Measurements from ENCODE around the gene SRPX.
A peak's percentile ranks its signal among the peaks of the same experiment; 100 is the strongest.

- TF ChIP-seq JUNB (IDR thresholded peaks at IDR 0.05): no peak
- TF ChIP-seq TAF1 (IDR thresholded peaks at IDR 0.05; ENCODE audit: borderline replicate concordance, low read depth, low read length): no peak
- TF ChIP-seq, protein P1, sequence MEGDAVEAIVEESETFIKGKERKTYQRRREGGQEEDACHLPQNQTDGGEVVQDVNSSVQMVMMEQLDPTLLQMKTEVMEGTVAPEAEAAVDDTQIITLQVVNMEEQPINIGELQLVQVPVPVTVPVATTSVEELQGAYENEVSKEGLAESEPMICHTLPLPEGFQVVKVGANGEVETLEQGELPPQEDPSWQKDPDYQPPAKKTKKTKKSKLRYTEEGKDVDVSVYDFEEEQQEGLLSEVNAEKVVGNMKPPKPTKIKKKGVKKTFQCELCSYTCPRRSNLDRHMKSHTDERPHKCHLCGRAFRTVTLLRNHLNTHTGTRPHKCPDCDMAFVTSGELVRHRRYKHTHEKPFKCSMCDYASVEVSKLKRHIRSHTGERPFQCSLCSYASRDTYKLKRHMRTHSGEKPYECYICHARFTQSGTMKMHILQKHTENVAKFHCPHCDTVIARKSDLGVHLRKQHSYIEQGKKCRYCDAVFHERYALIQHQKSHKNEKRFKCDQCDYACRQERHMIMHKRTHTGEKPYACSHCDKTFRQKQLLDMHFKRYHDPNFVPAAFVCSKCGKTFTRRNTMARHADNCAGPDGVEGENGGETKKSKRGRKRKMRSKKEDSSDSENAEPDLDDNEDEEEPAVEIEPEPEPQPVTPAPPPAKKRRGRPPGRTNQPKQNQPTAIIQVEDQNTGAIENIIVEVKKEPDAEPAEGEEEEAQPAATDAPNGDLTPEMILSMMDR (IDR thresholded peaks at IDR 0.05 in 2 of 3, conservative IDR thresholded peaks at IDR 0.05 in 1 of 3; ENCODE audit: control insufficient read depth in 2 of 3, extremely low read depth in 1 of 3, insufficient read depth in 1 of 3, low read depth in 3 of 3, low read length in 3 of 3): peak; percentile 34 to 52 (median 45); a peak in 3 of 6 replicates
- peak; percentile 80; the same call in 1 of the 2 replicates for TF ChIP-seq SMC3 (IDR thresholded peaks at IDR 0.05; ENCODE audit: borderline replicate concordance, low read length)
- TF ChIP-seq SREBF1 (IDR thresholded peaks at IDR 0.05; ENCODE audit: low read length): no peak
- TF ChIP-seq EGR1 (IDR thresholded peaks at IDR 0.05; ENCODE audit: borderline replicate concordance in 1 of 2, low read depth in 2 of 2, low read length in 2 of 2): no peak
- TF ChIP-seq POLR2A (IDR thresholded peaks at IDR 0.05; ENCODE audit: low read depth, low read length): no peak
- TF ChIP-seq KLF5 (IDR thresholded peaks at IDR 0.05; ENCODE audit: partially characterized antibody): no peak
These were observed 54.1 kb downstream of the SRPX start for GRCh38 chrX:38166478-38167083.

All from GM12878 (cell line).